ENCODE results near the gene TXNDC15.

Gene TXNDC15

DNA sequence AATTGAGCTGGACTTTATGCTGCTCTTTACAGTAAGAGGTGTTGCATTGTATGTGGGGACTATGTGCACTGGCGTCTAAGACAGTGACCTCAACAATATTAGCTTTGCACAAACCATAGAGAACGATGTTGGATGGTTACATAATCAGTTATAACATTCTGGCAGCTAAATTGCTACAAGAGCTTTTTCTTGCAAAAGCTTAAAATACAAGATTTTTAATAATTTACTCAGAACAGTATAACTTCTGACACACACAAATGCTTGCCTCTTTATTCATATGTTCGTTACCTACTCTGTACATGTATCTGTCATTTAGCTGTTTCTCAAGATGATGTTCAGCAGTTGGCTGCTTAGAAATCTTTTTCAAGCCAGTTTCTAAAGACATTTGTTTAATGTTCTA lies 16.8 kb upstream of the TXNDC15 start:
- TF ChIP-seq, protein P1, sequence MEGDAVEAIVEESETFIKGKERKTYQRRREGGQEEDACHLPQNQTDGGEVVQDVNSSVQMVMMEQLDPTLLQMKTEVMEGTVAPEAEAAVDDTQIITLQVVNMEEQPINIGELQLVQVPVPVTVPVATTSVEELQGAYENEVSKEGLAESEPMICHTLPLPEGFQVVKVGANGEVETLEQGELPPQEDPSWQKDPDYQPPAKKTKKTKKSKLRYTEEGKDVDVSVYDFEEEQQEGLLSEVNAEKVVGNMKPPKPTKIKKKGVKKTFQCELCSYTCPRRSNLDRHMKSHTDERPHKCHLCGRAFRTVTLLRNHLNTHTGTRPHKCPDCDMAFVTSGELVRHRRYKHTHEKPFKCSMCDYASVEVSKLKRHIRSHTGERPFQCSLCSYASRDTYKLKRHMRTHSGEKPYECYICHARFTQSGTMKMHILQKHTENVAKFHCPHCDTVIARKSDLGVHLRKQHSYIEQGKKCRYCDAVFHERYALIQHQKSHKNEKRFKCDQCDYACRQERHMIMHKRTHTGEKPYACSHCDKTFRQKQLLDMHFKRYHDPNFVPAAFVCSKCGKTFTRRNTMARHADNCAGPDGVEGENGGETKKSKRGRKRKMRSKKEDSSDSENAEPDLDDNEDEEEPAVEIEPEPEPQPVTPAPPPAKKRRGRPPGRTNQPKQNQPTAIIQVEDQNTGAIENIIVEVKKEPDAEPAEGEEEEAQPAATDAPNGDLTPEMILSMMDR (IDR thresholded peaks at IDR 0.05; ENCODE audit: low read depth, low read length), result no peak
- no peak for DNase-seq (ENCODE audit: low read depth, low spot score)
- in situ Hi-C loops (cut with HindIII; ENCODE audit: low sequenced_read_pairs), result no loop called here
- H3K4me3 ChIP-seq (ENCODE audit: low read depth, low read length), result no peak overlapping the region

DNA sequence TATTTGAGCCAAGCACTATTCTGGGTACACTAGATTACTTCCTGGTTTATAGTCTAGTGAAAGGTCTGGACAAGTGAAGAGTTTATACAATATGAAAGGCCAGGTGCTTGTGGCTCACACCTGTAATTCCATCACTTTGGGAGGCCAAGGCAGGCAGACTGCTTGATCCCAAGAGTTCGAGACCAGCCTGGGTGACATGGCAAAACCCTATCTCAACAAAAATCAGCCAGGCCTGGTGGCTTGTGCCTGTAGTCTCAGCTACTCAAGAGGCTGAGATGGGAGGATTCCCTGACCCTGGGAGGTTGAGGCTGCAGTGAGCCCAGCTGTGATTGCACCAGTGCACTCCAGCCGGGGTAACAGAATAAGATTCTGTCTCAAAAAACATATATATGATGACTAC lies 9.5 kb upstream of the TXNDC15 start:
- TF ChIP-seq, protein P1 (IDR thresholded peaks at IDR 0.05; ENCODE audit: low read depth, low read length), result no peak
- in situ Hi-C loops (cut with HindIII; ENCODE audit: low sequenced_read_pairs), result no loop called here
- no peak for DNase-seq (ENCODE audit: low read depth, low spot score)
- no peak overlapping the region for H3K4me3 ChIP-seq (ENCODE audit: low read depth, low read length)

DNA sequence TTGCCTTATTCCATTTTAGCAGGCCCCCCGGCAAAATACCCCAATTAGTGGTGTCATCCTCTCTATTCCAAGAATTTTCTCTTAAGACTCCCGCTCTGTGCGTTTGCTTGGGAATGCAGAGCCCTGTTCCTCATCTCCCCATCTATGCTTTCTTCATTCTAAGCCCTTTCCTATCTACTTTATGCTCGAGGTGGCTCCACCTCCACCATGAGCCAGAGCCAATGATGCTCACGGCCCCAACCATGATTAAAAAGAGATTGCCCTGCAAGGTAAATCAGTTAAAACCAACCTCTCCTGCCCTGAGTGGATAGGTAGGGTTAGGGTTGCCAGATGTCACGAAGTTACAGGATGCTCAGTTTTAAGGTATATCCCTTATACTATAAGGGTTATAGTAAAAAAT lies 677 bp upstream of the TXNDC15 start:
- TF ChIP-seq, protein P1 (IDR thresholded peaks at IDR 0.05; ENCODE audit: low read depth, low read length), result no peak
- in situ Hi-C loops (cut with HindIII; ENCODE audit: low sequenced_read_pairs), result no loop called here
- H3K4me3 ChIP-seq (ENCODE audit: low read depth, low read length), result no peak overlapping the region
- DNase-seq (ENCODE audit: low read depth, low spot score), result no peak

DNA sequence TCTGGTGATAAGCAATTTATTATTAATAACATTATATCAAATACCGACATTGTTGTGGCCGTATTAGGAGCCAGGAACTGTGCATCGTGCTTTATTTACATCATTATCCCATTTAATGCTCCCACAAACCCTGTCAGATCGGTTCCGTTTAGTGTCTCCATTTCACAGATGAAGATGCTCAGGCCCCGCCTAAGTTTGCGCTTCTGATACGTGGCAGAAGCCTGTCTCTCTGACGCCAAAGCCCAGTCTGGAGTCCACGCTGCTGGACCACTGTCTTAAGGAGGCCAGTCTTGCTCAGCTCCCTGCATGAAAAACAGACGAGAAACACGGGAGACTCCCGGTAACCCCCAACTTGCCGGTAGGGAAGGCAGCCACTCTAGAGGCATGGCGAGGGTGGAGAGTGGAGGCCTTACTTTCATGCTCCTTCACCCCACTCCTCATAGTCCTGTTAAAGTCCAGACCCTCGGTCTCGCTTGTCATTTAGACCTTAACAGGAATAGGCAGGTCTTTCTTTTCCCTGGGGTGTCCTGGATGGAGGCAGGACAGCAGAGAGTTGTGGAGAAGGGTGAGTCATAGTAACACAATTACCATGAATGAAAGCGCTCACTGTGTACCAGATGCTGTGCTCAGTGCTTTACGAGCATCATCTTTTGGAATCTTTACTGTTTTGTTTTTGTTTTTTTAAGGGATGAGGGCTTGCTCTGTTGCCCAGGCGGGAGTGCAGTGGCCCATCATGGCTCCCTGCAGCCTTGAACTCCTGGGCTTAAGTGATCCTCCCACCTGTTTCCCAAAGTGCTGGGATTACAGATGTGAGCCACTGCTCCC lies 872 bp downstream of the TXNDC15 start:
- TF ChIP-seq, protein P1 (IDR thresholded peaks at IDR 0.05; ENCODE audit: low read depth, low read length), result no peak
- in situ Hi-C loops (cut with HindIII; ENCODE audit: low sequenced_read_pairs), result no loop called here
- peak overlapping the region; percentile 67 for H3K4me3 ChIP-seq (ENCODE audit: low read depth, low read length)
- peak; percentile 92 for DNase-seq (ENCODE audit: low read depth, low spot score)

DNA sequence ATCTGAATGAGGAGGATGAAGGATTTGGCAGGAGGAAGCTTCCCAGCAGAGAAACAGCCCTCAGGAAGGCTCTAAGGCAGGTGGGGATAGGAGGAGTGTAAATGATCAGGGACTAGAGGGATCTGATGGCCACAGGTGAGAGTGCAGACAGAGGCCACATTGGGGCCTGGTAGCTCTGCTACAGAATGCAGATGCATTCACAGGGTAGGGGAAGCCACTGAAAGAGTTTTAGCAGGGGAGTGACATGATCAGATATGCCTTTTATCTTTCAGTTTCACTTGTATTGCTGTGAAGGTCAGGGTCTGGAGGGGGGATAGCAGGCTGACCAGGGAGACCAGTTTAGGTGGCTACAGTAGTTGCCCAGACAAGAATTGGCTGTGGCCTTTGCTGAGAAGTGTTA lies 3.0 kb downstream of the TXNDC15 start:
- in situ Hi-C loops (cut with HindIII; ENCODE audit: low sequenced_read_pairs), result no loop called here
- H3K4me3 ChIP-seq (ENCODE audit: low read depth, low read length), result no peak overlapping the region
- DNase-seq (ENCODE audit: low read depth, low spot score), result no peak
- TF ChIP-seq, protein P1 (IDR thresholded peaks at IDR 0.05; ENCODE audit: low read depth, low read length), result no peak

DNA sequence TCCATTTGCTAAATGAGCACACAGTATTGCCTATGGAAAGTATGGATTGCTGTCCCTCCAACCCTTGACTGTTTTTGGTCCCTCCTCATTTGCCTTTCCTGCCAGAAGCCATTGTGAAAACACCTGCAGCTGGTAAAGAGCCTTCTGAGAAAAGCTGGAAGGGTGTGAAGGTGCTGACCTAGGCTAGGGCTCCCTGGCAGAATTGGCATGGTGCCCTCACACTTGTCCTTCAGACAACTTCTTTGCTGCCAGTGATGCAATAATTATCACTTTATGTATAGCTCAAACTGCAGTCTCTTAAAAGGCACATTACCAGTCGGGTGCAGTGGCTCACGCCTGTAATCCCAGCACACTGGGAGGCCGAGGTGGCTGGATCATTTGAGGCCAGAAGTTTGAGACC lies 4.2 kb downstream of the TXNDC15 start:
- H3K4me3 ChIP-seq (ENCODE audit: low read depth, low read length), result no peak overlapping the region
- DNase-seq (ENCODE audit: low read depth, low spot score), result no peak
- TF ChIP-seq, protein P1 (IDR thresholded peaks at IDR 0.05; ENCODE audit: low read depth, low read length), result no peak
- in situ Hi-C loops (cut with HindIII; ENCODE audit: low sequenced_read_pairs), result no loop called here
